H9 (cell line): ENCODE measurements around the gene CCDC34. TPM values are rescaled to one million over a fixed set of nuclear protein-coding genes. Genes with fewer than 3 reads are reported as not detected.

Experiments
- DNase-seq: peaks from one replicate; pipeline ENCODE4 v3.0.0-alpha.2; 2017
- H2AFZ ChIP-seq: one replicate; pipeline ENCODE4 v1.6.1; 2013; ENCODE audit warnings: mild to moderate bottlenecking, low read length, control low read depth, moderate library complexity
- H2AK5ac ChIP-seq: 2 replicates; pipeline ENCODE4 v1.6.1; 2013; ENCODE audit warnings: low read length, control low read depth, mixed read lengths; ENCODE audit not compliant: insufficient read length
- H2BK120ac ChIP-seq: one replicate; pipeline ENCODE4 v1.6.1; 2013; ENCODE audit warnings: low read depth, mild to moderate bottlenecking, low read length, control low read depth, inconsistent platforms; ENCODE audit not compliant: poor library complexity, severe bottlenecking
- H2BK12ac ChIP-seq: 2 replicates; pipeline ENCODE4 v1.6.1; 2013; ENCODE audit warnings: low read length, control low read depth, mixed read lengths, low read depth; ENCODE audit not compliant: insufficient read length
- H2BK15ac ChIP-seq: 2 replicates; pipeline ENCODE4 v1.6.1; 2013; ENCODE audit warnings: low read depth, low read length, control low read depth
- H2BK20ac ChIP-seq: one replicate; pipeline ENCODE4 v1.6.1; 2013; ENCODE audit warnings: low read depth, mild to moderate bottlenecking, low read length, control low read depth, inconsistent platforms; ENCODE audit not compliant: poor library complexity, severe bottlenecking
- H2BK5ac ChIP-seq: 2 replicates; pipeline ENCODE4 v1.6.1; 2013; ENCODE audit warnings: low read length, control low read depth, mixed read lengths; ENCODE audit not compliant: insufficient read length
- H3K14ac ChIP-seq: 2 replicates; pipeline ENCODE4 v1.6.1; 2013; ENCODE audit warnings: low read length, control low read depth; ENCODE audit not compliant: insufficient read depth
- H3K18ac ChIP-seq: 2 replicates; pipeline ENCODE4 v1.6.1; 2013; ENCODE audit warnings: low read depth, mild to moderate bottlenecking, mixed read lengths, low read length, control low read depth; ENCODE audit not compliant: insufficient read length
- H3K23ac ChIP-seq: 2 replicates; pipeline ENCODE4 v1.6.1; 2013; ENCODE audit warnings: low read length, control low read depth, mixed read lengths, low read depth; ENCODE audit not compliant: insufficient read length
- H3K23me2 ChIP-seq: 2 replicates; pipeline ENCODE4 v1.6.1; 2013; ENCODE audit warnings: low read depth, mild to moderate bottlenecking, mixed read lengths, low read length, control low read depth; ENCODE audit not compliant: insufficient read length, poor library complexity, severe bottlenecking
- H3K27ac ChIP-seq: 2 replicates; pipeline ENCODE4 v1.5.1; 2013; ENCODE audit warnings: low read length, control low read depth, mixed read lengths, low read depth; ENCODE audit not compliant: insufficient read length
- H3K27me3 ChIP-seq: 2 replicates; pipeline ENCODE4 v1.6.1; 2013; ENCODE audit warnings: low read length, control low read depth, inconsistent platforms; ENCODE audit not compliant: insufficient read depth
- H3K4ac ChIP-seq: 2 replicates; pipeline ENCODE4 v1.6.1; 2013; ENCODE audit warnings: low read depth, mild to moderate bottlenecking, control low read depth, inconsistent platforms, low read length, moderate library complexity
- H3K4me1 ChIP-seq: 2 replicates; pipeline ENCODE4 v1.6.1; 2013; ENCODE audit warnings: low read length, control low read depth, inconsistent platforms; ENCODE audit not compliant: insufficient read depth
- H3K4me2 ChIP-seq: 2 replicates; pipeline ENCODE4 v1.6.1; 2013; ENCODE audit warnings: low read length, control low read depth, mixed read lengths; ENCODE audit not compliant: insufficient read length, insufficient read depth
- H3K56ac ChIP-seq: 2 replicates; pipeline ENCODE4 v1.6.1; 2013; ENCODE audit warnings: low read depth, mild to moderate bottlenecking, mixed read lengths, low read length, control low read depth; ENCODE audit not compliant: insufficient read length
- H3K79me1 ChIP-seq: 2 replicates; pipeline ENCODE4 v1.6.1; 2013; ENCODE audit warnings: low read depth, mild to moderate bottlenecking, moderate library complexity, low read length, control low read depth, inconsistent platforms; ENCODE audit not compliant: insufficient read depth, poor library complexity, severe bottlenecking
- H3K79me2 ChIP-seq: 2 replicates; pipeline ENCODE4 v1.6.1; 2013; ENCODE audit warnings: low read length, control low read depth, inconsistent platforms; ENCODE audit not compliant: insufficient read depth
- H3K9ac ChIP-seq: 2 replicates; pipeline ENCODE4 v1.6.1; 2013; ENCODE audit warnings: low read length, control low read depth, mixed read lengths; ENCODE audit not compliant: insufficient read length; ENCODE audit errors: extremely low read depth
- H3K9me3 ChIP-seq: one replicate; pipeline ENCODE4 v1.6.1; 2013; ENCODE audit warnings: low read depth, low read length, inconsistent platforms; ENCODE audit not compliant: control insufficient read depth
- H3T11ph ChIP-seq: one replicate; pipeline ENCODE4 v1.6.1; 2013; ENCODE audit warnings: mild to moderate bottlenecking, low read length, control low read depth, inconsistent platforms
- H4K20me1 ChIP-seq: one replicate; pipeline ENCODE4 v1.6.1; 2013; ENCODE audit not compliant: control insufficient read depth, insufficient read length, insufficient read depth
- H4K5ac ChIP-seq: 2 replicates; pipeline ENCODE4 v1.6.1; 2013; ENCODE audit warnings: low read depth, mild to moderate bottlenecking, mixed read lengths, low read length, control low read depth; ENCODE audit not compliant: insufficient read length
- H4K8ac ChIP-seq: replicated peaks from 2 replicates; pipeline ENCODE4 v1.6.1; 2013; ENCODE audit warnings: low read length, control low read depth, mixed read lengths, low read depth; ENCODE audit not compliant: insufficient read length
- H4K91ac ChIP-seq: 2 replicates; pipeline ENCODE4 v1.6.1; 2013; ENCODE audit warnings: low read depth, mild to moderate bottlenecking, moderate library complexity, mixed read lengths, low read length, control low read depth; ENCODE audit not compliant: insufficient read length
- H3K27ac Mint-ChIP-seq, 3 experiments: 2 replicates in 2 of 3; 3 replicates in 1 of 3; pipeline ENCODE4 v1.8.0; 2020 to 2021; ENCODE audit warnings: mixed read lengths in 3 of 3, mild to moderate bottlenecking in 1 of 3, moderate library complexity in 1 of 3
- H3K27me3 Mint-ChIP-seq: 2 replicates; pipeline ENCODE4 v1.8.0; 2021; ENCODE audit warnings: low read depth, mild to moderate bottlenecking, moderate library complexity, mixed read lengths
- H3K36me3 Mint-ChIP-seq, 3 experiments: 2 replicates in 2 of 3; 3 replicates in 1 of 3; pipeline ENCODE4 v1.8.0; 2020 to 2021; ENCODE audit warnings: low read depth in 3 of 3, mixed read lengths in 3 of 3; ENCODE audit not compliant: insufficient read depth in 1 of 3
- H3K4me1 Mint-ChIP-seq, 2 experiments: 2 replicates each; pipeline ENCODE4 v1.8.0; 2020; ENCODE audit warnings: mixed read lengths in 2 of 2
- H3K4me3 Mint-ChIP-seq, 2 experiments: 2 replicates in 1 of 2; 3 replicates in 1 of 2; pipeline ENCODE4 v1.8.0; 2020 to 2021; ENCODE audit warnings: mild to moderate bottlenecking in 2 of 2, mixed read lengths in 2 of 2, moderate library complexity in 1 of 2
- H3K9me3 Mint-ChIP-seq, 2 experiments: 2 replicates in 1 of 2; 3 replicates in 1 of 2; pipeline ENCODE4 v1.8.0; 2020; ENCODE audit warnings: mild to moderate bottlenecking in 2 of 2, mixed read lengths in 2 of 2, moderate library complexity in 1 of 2
- WGBS: extraction: QIAGEN DNeasy Blood & Tissue Kit; methylation state at CpG from one replicate; pipeline ENCODE4 v1.1.7; 2013; ENCODE audit warnings: missing lambda C conversion rate, low lambda C conversion rate, mixed read lengths; ENCODE audit not compliant: insufficient read length; ENCODE audit errors: extremely low coverage; 5-methylcytosine and 5-hydroxymethylcytosine counted together
- total RNA-seq: library from RNA; stranded (reverse); gene quantifications from 2 replicates; pipeline ENCODE4 v1.2.1, GENCODE V29; 2021
- TF ChIP-seq, protein P1 (sequence below): fragments of 200-600 bp; sonication (generic); conservative IDR thresholded peaks from 3 replicates; pipeline ENCODE4 v1.8.0; 2021; ENCODE audit warnings: antibody characterized with exemption, mild to moderate bottlenecking

The CCDC34 gene
- total RNA-seq, 1 experiment from 2014 or later = 25.2 TPM

DNA sequence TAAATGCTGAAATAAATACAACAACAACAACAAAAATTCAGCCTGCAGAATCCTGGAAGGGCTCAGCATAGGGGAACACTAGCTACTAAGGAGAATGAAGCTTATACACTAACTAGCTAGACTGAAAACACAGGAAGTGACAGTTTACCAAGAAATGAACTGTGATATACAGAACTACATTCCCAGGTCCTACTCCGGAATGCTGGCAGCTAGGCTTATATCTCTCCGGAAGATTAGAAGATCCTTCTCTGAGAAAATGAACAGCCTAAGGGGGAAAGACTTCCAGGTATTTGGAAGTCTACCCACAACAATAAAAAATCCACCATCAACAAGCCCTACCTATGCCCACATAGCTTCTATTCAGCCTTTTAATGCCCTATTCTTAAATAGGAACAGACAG is 31.0 kb downstream of the CCDC34 start:
- H2BK12ac ChIP-seq = no peak overlapping the region
- TF ChIP-seq, protein P1, sequence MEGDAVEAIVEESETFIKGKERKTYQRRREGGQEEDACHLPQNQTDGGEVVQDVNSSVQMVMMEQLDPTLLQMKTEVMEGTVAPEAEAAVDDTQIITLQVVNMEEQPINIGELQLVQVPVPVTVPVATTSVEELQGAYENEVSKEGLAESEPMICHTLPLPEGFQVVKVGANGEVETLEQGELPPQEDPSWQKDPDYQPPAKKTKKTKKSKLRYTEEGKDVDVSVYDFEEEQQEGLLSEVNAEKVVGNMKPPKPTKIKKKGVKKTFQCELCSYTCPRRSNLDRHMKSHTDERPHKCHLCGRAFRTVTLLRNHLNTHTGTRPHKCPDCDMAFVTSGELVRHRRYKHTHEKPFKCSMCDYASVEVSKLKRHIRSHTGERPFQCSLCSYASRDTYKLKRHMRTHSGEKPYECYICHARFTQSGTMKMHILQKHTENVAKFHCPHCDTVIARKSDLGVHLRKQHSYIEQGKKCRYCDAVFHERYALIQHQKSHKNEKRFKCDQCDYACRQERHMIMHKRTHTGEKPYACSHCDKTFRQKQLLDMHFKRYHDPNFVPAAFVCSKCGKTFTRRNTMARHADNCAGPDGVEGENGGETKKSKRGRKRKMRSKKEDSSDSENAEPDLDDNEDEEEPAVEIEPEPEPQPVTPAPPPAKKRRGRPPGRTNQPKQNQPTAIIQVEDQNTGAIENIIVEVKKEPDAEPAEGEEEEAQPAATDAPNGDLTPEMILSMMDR = no peak
- no peak for DNase-seq
- no peak overlapping the region for H3K4ac ChIP-seq
- no peaks in the 10 kb centered on the region for H3K27me3 Mint-ChIP-seq
- no CpG with 5 or more reads among the region's 2 CpGs for WGBS
- H3K9ac ChIP-seq = no peak overlapping the region
- no peak overlapping the region for H3K14ac ChIP-seq
- H3K79me2 ChIP-seq = no peaks in the 10 kb centered on the region
- peak overlapping the region in 2 of 3 experiments; percentile 29 to 70; a peak in 2 of 7 replicates for H3K27ac Mint-ChIP-seq
- H2BK20ac ChIP-seq = no peak overlapping the region
- H3K9me3 Mint-ChIP-seq = peaks cover 0 to 2% of the 10 kb centered on the region in 2 experiments; a peak in 1 of 5 replicates
- no peak overlapping the region for H3K4me2 ChIP-seq
- no peak overlapping the region for H2AFZ ChIP-seq
- H3K36me3 Mint-ChIP-seq = peaks cover 4 to 31% (median 23%) of the 10 kb centered on the region in 3 experiments; a peak in 6 of 7 replicates
- no peaks in the 10 kb centered on the region for H3K23me2 ChIP-seq
- H4K5ac ChIP-seq = no peak overlapping the region
- no peak overlapping the region for H3K23ac ChIP-seq
- no peak overlapping the region for H3K56ac ChIP-seq
- no peak overlapping the region for H2BK120ac ChIP-seq
- no peak overlapping the region for H2BK15ac ChIP-seq
- no peaks in the 10 kb centered on the region for H3K79me1 ChIP-seq
- H3K9me3 ChIP-seq = no peaks in the 10 kb centered on the region
- no peaks in the 10 kb centered on the region for H3K27me3 ChIP-seq
- no peak overlapping the region for H3T11ph ChIP-seq
- no peak overlapping the region for H3K18ac ChIP-seq
- no peak overlapping the region for H2BK5ac ChIP-seq
- H3K4me1 ChIP-seq = no peaks in the 10 kb centered on the region; the same call in 1 of the 2 replicates
- H4K8ac ChIP-seq = no peak overlapping the region
- no peak overlapping the region for H3K4me3 Mint-ChIP-seq
- no peak overlapping the region for H3K27ac ChIP-seq
- H2AK5ac ChIP-seq = no peak overlapping the region
- H4K20me1 ChIP-seq = no peaks in the 10 kb centered on the region
- H3K4me1 Mint-ChIP-seq = peaks cover 36 to 46% of the 10 kb centered on the region in 2 experiments
- H4K91ac ChIP-seq = no peak overlapping the region
